HepG2 (cell line): Measurements from ENCODE around the gene CYP2A7. TPM values are rescaled to one million over a fixed set of nuclear protein-coding genes. Genes with fewer than 3 reads are reported as not detected.

Experiments
- AGO2 ChIP-seq: fragments of 200-400 bp; formaldehyde crosslinking; optimal IDR thresholded peaks from 2 replicates; pipeline ENCODE3; 2017; ENCODE audit warnings: mild to moderate bottlenecking, low read depth, low read length, moderate library complexity
- ATF1 ChIP-seq: IDR thresholded peaks from 2 replicates; pipeline ENCODE4 v1.6.1; 2016; ENCODE audit warnings: mild to moderate bottlenecking, control low read depth
- CREB1 ChIP-seq, 2 experiments: fragments of 450-650 bp in 1 of 2; IDR thresholded peaks; 2 replicates each; pipeline ENCODE4 v1.6.1; 2016 to 2017; ENCODE audit warnings: control low read depth in 1 of 2, mild to moderate bottlenecking in 1 of 2, missing compliant biosample characterization in 1 of 2, missing genetic modification characterization in 1 of 2
- HDAC1 ChIP-seq: sonication (generic); formaldehyde crosslinking; IDR thresholded peaks from 2 replicates; pipeline ENCODE4 v1.5.1; 2020; ENCODE audit warnings: mild to moderate bottlenecking, missing genetic modification reagents
- IRF2 ChIP-seq: IDR thresholded peaks from 2 replicates; pipeline ENCODE4 v1.6.1; 2018; ENCODE audit warnings: missing genetic modification reagents, missing compliant biosample characterization
- KDM6A ChIP-seq: IDR thresholded peaks from 2 replicates; pipeline ENCODE4 v1.6.1; 2016; ENCODE audit warnings: low read depth
- MEF2D ChIP-seq: sonication (generic); formaldehyde crosslinking; IDR thresholded peaks from 2 replicates; pipeline ENCODE4 v1.5.1; 2020; ENCODE audit warnings: mild to moderate bottlenecking, missing genetic modification reagents
- MIER3 ChIP-seq: IDR thresholded peaks from 2 replicates; pipeline ENCODE4 v1.6.1; 2016; ENCODE audit warnings: missing compliant biosample characterization, borderline replicate concordance
- NCOR1 ChIP-seq: fragments of 200-600 bp; sonication (generic); IDR thresholded peaks from 2 replicates; pipeline ENCODE4 v1.7.0; 2017; ENCODE audit warnings: antibody characterized with exemption, low read length, borderline replicate concordance
- PAX8 ChIP-seq: sonication (generic); formaldehyde crosslinking; IDR thresholded peaks from 2 replicates; pipeline ENCODE4 v1.8.0; 2022; ENCODE audit warnings: mild to moderate bottlenecking, missing genetic modification reagents, borderline replicate concordance
- PHB2 ChIP-seq: fragments of 450-650 bp; IDR thresholded peaks from 2 replicates; pipeline ENCODE4 v1.6.1; 2018; ENCODE audit not compliant: partially characterized antibody
- PRMT3 ChIP-seq: sonication (generic); formaldehyde crosslinking; IDR thresholded peaks from 2 replicates; pipeline ENCODE4 v1.8.1; 2022; ENCODE audit warnings: low read depth, mild to moderate bottlenecking, moderate library complexity, missing genetic modification reagents, borderline replicate concordance
- RXRB ChIP-seq: IDR thresholded peaks from 2 replicates; pipeline ENCODE4 v1.6.1; 2016; ENCODE audit warnings: borderline replicate concordance, missing genetic modification reagents, missing compliant biosample characterization
- TAF15 ChIP-seq: fragments of 200-400 bp; formaldehyde crosslinking; IDR thresholded peaks from one replicate; pipeline ENCODE4 v1.6.1; 2018; ENCODE audit warnings: mild to moderate bottlenecking, low read depth, low read length; ENCODE audit not compliant: poor library complexity, severe bottlenecking
- ZBTB7A ChIP-seq: sonication (generic); formaldehyde crosslinking; IDR thresholded peaks from 2 replicates; pipeline ENCODE4 v1.8.0; 2022; ENCODE audit warnings: mild to moderate bottlenecking, missing genetic modification reagents
- ZNF615 ChIP-seq: sonication (generic); formaldehyde crosslinking; IDR thresholded peaks from 2 replicates; pipeline ENCODE4 v1.5.0; 2020; ENCODE audit warnings: mild to moderate bottlenecking, missing genetic modification reagents, borderline replicate concordance
- polyA plus RNA-seq, 8 experiments: library from polyadenylated mRNA; depleted of rRNA in 3 of 8; stranded (reverse) in 7 of 8; unstranded in 1 of 8; fragments of >200 nt; fragmentation: Illumina TruSeq in 4 of 8; extraction: Trizol in 4 of 8; gene quantifications; 2 replicates each; pipeline versions ENCODE4 v1.2.1 to v1.2.3, GENCODE V29; 2011 to 2016; ENCODE audit warnings: low read depth in 4 of 8, missing spikeins in 1 of 8, mixed read lengths in 1 of 8; ENCODE audit not compliant: insufficient read depth in 1 of 8
- total RNA-seq, 5 experiments: library from RNA; depleted of rRNA; stranded (reverse); fragments of >200 nt; fragmentation: Illumina TruSeq; extraction: Trizol; gene quantifications; 2 replicates each; pipeline ENCODE4 v1.2.3, GENCODE V29; 2016; ENCODE audit warnings: low read depth in 1 of 5
- TF ChIP-seq, protein P1 (sequence below), 2 experiments: IDR thresholded peaks; 2 replicates each; pipeline ENCODE4 v1.6.1; 2011 to 2012; ENCODE audit warnings: low read length in 2 of 2, borderline replicate concordance in 1 of 2, low read depth in 1 of 2, mild to moderate bottlenecking in 1 of 2, moderate library complexity in 1 of 2
- TF ChIP-seq, protein P2 (sequence below): sonication (generic); formaldehyde crosslinking; conservative IDR thresholded peaks from 2 replicates; pipeline ENCODE4 v1.4.0; 2020; ENCODE audit warnings: mild to moderate bottlenecking, missing genetic modification reagents, moderate library complexity
- TF ChIP-seq, protein P3 (sequence below): sonication (generic); formaldehyde crosslinking; IDR thresholded peaks from 2 replicates; pipeline ENCODE4 v1.4.0; 2020; ENCODE audit warnings: missing genetic modification reagents

CYP2A7 gene
- total and polyA plus RNA-seq, 2 of the 13 experiments (the other 11 are each of a cell fraction or from before 2014, with no cell fraction given): not detected

- TF ChIP-seq, protein P1, sequence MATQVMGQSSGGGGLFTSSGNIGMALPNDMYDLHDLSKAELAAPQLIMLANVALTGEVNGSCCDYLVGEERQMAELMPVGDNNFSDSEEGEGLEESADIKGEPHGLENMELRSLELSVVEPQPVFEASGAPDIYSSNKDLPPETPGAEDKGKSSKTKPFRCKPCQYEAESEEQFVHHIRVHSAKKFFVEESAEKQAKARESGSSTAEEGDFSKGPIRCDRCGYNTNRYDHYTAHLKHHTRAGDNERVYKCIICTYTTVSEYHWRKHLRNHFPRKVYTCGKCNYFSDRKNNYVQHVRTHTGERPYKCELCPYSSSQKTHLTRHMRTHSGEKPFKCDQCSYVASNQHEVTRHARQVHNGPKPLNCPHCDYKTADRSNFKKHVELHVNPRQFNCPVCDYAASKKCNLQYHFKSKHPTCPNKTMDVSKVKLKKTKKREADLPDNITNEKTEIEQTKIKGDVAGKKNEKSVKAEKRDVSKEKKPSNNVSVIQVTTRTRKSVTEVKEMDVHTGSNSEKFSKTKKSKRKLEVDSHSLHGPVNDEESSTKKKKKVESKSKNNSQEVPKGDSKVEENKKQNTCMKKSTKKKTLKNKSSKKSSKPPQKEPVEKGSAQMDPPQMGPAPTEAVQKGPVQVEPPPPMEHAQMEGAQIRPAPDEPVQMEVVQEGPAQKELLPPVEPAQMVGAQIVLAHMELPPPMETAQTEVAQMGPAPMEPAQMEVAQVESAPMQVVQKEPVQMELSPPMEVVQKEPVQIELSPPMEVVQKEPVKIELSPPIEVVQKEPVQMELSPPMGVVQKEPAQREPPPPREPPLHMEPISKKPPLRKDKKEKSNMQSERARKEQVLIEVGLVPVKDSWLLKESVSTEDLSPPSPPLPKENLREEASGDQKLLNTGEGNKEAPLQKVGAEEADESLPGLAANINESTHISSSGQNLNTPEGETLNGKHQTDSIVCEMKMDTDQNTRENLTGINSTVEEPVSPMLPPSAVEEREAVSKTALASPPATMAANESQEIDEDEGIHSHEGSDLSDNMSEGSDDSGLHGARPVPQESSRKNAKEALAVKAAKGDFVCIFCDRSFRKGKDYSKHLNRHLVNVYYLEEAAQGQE (IDR thresholded peaks at IDR 0.05; ENCODE audit: borderline replicate concordance in 1 of 2, low read depth in 1 of 2, low read length in 2 of 2): peak in 1 of 2 experiments; percentile 30; a peak in 1 of 4 replicates
- TF ChIP-seq, protein P2, sequence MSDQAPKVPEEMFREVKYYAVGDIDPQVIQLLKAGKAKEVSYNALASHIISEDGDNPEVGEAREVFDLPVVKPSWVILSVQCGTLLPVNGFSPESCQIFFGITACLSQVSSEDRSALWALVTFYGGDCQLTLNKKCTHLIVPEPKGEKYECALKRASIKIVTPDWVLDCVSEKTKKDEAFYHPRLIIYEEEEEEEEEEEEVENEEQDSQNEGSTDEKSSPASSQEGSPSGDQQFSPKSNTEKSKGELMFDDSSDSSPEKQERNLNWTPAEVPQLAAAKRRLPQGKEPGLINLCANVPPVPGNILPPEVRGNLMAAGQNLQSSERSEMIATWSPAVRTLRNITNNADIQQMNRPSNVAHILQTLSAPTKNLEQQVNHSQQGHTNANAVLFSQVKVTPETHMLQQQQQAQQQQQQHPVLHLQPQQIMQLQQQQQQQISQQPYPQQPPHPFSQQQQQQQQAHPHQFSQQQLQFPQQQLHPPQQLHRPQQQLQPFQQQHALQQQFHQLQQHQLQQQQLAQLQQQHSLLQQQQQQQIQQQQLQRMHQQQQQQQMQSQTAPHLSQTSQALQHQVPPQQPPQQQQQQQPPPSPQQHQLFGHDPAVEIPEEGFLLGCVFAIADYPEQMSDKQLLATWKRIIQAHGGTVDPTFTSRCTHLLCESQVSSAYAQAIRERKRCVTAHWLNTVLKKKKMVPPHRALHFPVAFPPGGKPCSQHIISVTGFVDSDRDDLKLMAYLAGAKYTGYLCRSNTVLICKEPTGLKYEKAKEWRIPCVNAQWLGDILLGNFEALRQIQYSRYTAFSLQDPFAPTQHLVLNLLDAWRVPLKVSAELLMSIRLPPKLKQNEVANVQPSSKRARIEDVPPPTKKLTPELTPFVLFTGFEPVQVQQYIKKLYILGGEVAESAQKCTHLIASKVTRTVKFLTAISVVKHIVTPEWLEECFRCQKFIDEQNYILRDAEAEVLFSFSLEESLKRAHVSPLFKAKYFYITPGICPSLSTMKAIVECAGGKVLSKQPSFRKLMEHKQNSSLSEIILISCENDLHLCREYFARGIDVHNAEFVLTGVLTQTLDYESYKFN: peak; percentile 90
- peak; percentile 33; the same call in 1 of the 2 replicates for TF ChIP-seq CREB1 (IDR thresholded peaks at IDR 0.05)
- TF ChIP-seq CREB1 (CRISPR knock-in tag; IDR thresholded peaks at IDR 0.05): peak; percentile 77; the same call in 1 of the 2 replicates
- no peak for TF ChIP-seq PHB2
- peak; percentile 44; the same call in 1 of the 2 replicates for TF ChIP-seq ATF1
- TF ChIP-seq NCOR1: peak; percentile 52; the same call in 1 of the 2 replicates
- peak; percentile 79 for TF ChIP-seq KDM6A (CRISPR knock-in tag)
- peak; percentile 53; the same call in 1 of the 2 replicates for TF ChIP-seq IRF2 (CRISPR knock-in tag)
- TF ChIP-seq MEF2D: peak; percentile 72; the same call in 1 of the 2 replicates
- TF ChIP-seq, protein P3, sequence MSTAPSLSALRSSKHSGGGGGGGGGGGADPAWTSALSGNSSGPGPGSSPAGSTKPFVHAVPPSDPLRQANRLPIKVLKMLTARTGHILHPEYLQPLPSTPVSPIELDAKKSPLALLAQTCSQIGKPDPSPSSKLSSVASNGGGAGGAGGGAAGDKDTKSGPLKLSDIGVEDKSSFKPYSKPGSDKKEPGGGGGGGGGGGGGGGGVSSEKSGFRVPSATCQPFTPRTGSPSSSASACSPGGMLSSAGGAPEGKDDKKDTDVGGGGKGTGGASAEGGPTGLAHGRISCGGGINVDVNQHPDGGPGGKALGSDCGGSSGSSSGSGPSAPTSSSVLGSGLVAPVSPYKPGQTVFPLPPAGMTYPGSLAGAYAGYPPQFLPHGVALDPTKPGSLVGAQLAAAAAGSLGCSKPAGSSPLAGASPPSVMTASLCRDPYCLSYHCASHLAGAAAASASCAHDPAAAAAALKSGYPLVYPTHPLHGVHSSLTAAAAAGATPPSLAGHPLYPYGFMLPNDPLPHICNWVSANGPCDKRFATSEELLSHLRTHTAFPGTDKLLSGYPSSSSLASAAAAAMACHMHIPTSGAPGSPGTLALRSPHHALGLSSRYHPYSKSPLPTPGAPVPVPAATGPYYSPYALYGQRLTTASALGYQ (CRISPR knock-in tag): peak; percentile 77; the same call in 1 of the 2 replicates
- peak; percentile 86; the same call in 1 of the 2 replicates for TF ChIP-seq MIER3 (CRISPR knock-in tag)
- no peak for TF ChIP-seq TAF15
- TF ChIP-seq PRMT3 (CRISPR knock-in tag): no peak
- TF ChIP-seq HDAC1 (CRISPR knock-in tag): peak; percentile 64
- TF ChIP-seq AGO2: no peak
- no peak for TF ChIP-seq ZBTB7A (CRISPR knock-in tag)
- TF ChIP-seq RXRB (CRISPR knock-in tag): peak; percentile 97
- no peak for TF ChIP-seq PAX8
- no peak for TF ChIP-seq ZNF615
Measured at GRCh38 chr19:40831502-40832430, 50.3 kb downstream of the CYP2A7 start (continued).
